ENCODE data around the gene XXYLT1.

DNA sequence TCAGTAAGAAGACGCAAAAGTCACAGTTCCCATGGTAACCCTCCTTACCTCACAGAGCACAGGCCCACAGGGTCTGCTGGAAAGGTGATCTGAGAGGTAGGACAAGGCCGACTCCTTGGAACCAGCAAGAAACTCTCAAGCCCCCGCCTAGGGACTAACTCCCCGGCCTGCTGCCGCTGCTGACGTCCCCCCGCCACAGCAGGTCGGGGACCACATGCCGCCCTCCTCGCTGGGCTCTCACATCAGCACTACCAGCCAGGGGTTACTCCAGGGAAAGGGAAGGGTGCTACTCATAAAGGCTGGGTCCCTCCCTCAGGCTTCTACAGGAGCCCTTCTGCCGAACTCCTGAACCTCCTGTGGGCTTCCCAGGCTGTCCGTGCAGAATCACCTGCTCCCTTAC is 94.2 kb downstream of the XXYLT1 start:
- TF ChIP-seq POLR2A (IDR thresholded peaks at IDR 0.05) = no peak
- TF ChIP-seq, protein P1, sequence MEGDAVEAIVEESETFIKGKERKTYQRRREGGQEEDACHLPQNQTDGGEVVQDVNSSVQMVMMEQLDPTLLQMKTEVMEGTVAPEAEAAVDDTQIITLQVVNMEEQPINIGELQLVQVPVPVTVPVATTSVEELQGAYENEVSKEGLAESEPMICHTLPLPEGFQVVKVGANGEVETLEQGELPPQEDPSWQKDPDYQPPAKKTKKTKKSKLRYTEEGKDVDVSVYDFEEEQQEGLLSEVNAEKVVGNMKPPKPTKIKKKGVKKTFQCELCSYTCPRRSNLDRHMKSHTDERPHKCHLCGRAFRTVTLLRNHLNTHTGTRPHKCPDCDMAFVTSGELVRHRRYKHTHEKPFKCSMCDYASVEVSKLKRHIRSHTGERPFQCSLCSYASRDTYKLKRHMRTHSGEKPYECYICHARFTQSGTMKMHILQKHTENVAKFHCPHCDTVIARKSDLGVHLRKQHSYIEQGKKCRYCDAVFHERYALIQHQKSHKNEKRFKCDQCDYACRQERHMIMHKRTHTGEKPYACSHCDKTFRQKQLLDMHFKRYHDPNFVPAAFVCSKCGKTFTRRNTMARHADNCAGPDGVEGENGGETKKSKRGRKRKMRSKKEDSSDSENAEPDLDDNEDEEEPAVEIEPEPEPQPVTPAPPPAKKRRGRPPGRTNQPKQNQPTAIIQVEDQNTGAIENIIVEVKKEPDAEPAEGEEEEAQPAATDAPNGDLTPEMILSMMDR (IDR thresholded peaks at IDR 0.05) = no peak
